ENCODE measurements around the gene DGCR2. TPM values are rescaled to one million over a fixed set of nuclear protein-coding genes. Genes with fewer than 3 reads are reported as not detected.

The DGCR2 gene
- polyA plus RNA-seq, 1 donor (not counting 4 experiments of a cell fraction or from before 2014, with no cell fraction given) = 23.2 TPM

GRCh38 chr22:19152942-19153883, 31.0 kb upstream of the DGCR2 start:
- Histone ChIP-seq H3K27ac (ENCODE audit: control insufficient read depth, insufficient read depth, low read length) (no peak overlapping the region), H3K4me1 (ENCODE audit: control insufficient read depth, extremely low read depth, insufficient read depth, low read length) (no peaks in the 10 kb centered on the region), H3K9me1 (ENCODE audit: control insufficient read depth, extremely low read depth, insufficient read depth, low read length) (no peaks in the 10 kb centered on the region), H3K79me2 (ENCODE audit: control insufficient read depth, insufficient read depth, low read length) (no peaks in the 10 kb centered on the region), H3K4me3 (ENCODE audit: control insufficient read depth in 2 of 3, extremely low read depth in 1 of 3, insufficient read depth in 2 of 3, low read depth in 1 of 3, low read length in 3 of 3) (no peak overlapping the region), H2AFZ (ENCODE audit: control insufficient read depth, low read length) (no peak overlapping the region), H3K4me2 (ENCODE audit: control insufficient read depth, extremely low read depth, insufficient read depth, low read depth, low read length) (no peak overlapping the region), H4K20me1 (ENCODE audit: control insufficient read depth, extremely low read depth, insufficient read depth, low read length) (no peaks in the 10 kb centered on the region), H3K9me3 (ENCODE audit: control insufficient read depth, low read depth, low read length) (no peaks in the 10 kb centered on the region), H3K27me3 (ENCODE audit: control insufficient read depth, extremely low read depth, insufficient read depth, low read length) (peaks cover 45% of the 10 kb centered on the region), H3K36me3 (ENCODE audit: control insufficient read depth in 2 of 2, extremely low read depth in 1 of 2, insufficient read depth in 2 of 2, low read length in 2 of 2) (no peaks in the 10 kb centered on the region), H3K9ac (ENCODE audit: control insufficient read depth, extremely low read depth, insufficient read depth, low read length) (no peak overlapping the region)
- dilution Hi-C loops (cut with MboI; ENCODE audit: extremely low pct_ligation_motif_present, low sequenced_read_pairs) = no loop called here
- TF ChIP-seq EZH2 (IDR thresholded peaks at IDR 0.05; ENCODE audit: low read length) (no peak), CTCF (optimal IDR thresholded peaks at IDR 0.05 in 1 of 3, IDR thresholded peaks at IDR 0.05 in 1 of 3, conservative IDR thresholded peaks at IDR 0.05 in 1 of 3; ENCODE audit: extremely low read depth in 1 of 3, insufficient read depth in 2 of 3, low read length in 3 of 3) (no peak)
- FAIRE-seq (no peak), DNase-seq (ENCODE audit: low read depth, low spot score) (no peak)

- Histone ChIP-seq H3K27ac (ENCODE audit: control insufficient read depth, insufficient read depth, low read length) (no peak overlapping the region), H2AFZ (ENCODE audit: control insufficient read depth, low read length) (no peak overlapping the region), H3K9me3 (ENCODE audit: control insufficient read depth, low read depth, low read length) (no peaks in the 10 kb centered on the region), H4K20me1 (ENCODE audit: control insufficient read depth, extremely low read depth, insufficient read depth, low read length) (no peaks in the 10 kb centered on the region), H3K36me3 (ENCODE audit: control insufficient read depth in 2 of 2, extremely low read depth in 1 of 2, insufficient read depth in 2 of 2, low read length in 2 of 2) (no peaks in the 10 kb centered on the region), H3K27me3 (ENCODE audit: control insufficient read depth, extremely low read depth, insufficient read depth, low read length) (peaks cover 53% of the 10 kb centered on the region), H3K79me2 (ENCODE audit: control insufficient read depth, insufficient read depth, low read length) (no peaks in the 10 kb centered on the region), H3K4me2 (ENCODE audit: control insufficient read depth, extremely low read depth, insufficient read depth, low read depth, low read length) (no peak overlapping the region), H3K9ac (ENCODE audit: control insufficient read depth, extremely low read depth, insufficient read depth, low read length) (no peak overlapping the region), H3K4me3 (ENCODE audit: control insufficient read depth in 2 of 3, extremely low read depth in 1 of 3, insufficient read depth in 2 of 3, low read depth in 1 of 3, low read length in 3 of 3) (no peak overlapping the region), H3K4me1 (ENCODE audit: control insufficient read depth, extremely low read depth, insufficient read depth, low read length) (no peaks in the 10 kb centered on the region), H3K9me1 (ENCODE audit: control insufficient read depth, extremely low read depth, insufficient read depth, low read length) (no peaks in the 10 kb centered on the region)
- dilution Hi-C loops (cut with MboI; ENCODE audit: extremely low pct_ligation_motif_present, low sequenced_read_pairs) = no loop called here
- no peak for DNase-seq (ENCODE audit: low read depth, low spot score)
- FAIRE-seq = no peak
- TF ChIP-seq EZH2 (IDR thresholded peaks at IDR 0.05; ENCODE audit: low read length) (no peak), CTCF (optimal IDR thresholded peaks at IDR 0.05 in 1 of 3, IDR thresholded peaks at IDR 0.05 in 1 of 3, conservative IDR thresholded peaks at IDR 0.05 in 1 of 3; ENCODE audit: extremely low read depth in 1 of 3, insufficient read depth in 2 of 3, low read length in 3 of 3) (no peak)
Observed at GRCh38 chr22:19151329-19152191, 29.3 kb upstream of the DGCR2 start.
